ENCODE measurements around the gene PSMD6.

GRCh38 chr3:64011685-64012084, 11.6 kb downstream of the PSMD6 start:
- TF ChIP-seq CTCF (IDR thresholded peaks at IDR 0.05; ENCODE audit: low read depth, low read length) (no peak), EZH2phosphoT487 (IDR thresholded peaks at IDR 0.05; ENCODE audit: low read depth) (no peak)

Measured in OCI-LY3 (cell line).